ENCODE results near the gene CTNNA2. TPM values are rescaled to one million over a fixed set of nuclear protein-coding genes. Genes with fewer than 3 reads are reported as not detected.

CTNNA2 gene
- total RNA-seq, 1 donor from 2014 or later: 2.9 TPM

GRCh38 chr2:80530442-80531064 is 1017.7 kb downstream of the CTNNA2 start:
- H3K4me1 Mint-ChIP-seq: no peaks in the 10 kb centered on the region
- TF ChIP-seq CTCF (conservative IDR thresholded peaks at IDR 0.05): no peak
- no peak overlapping the region for H3K27ac Mint-ChIP-seq (ENCODE audit: unreplicated experiment)

DNA sequence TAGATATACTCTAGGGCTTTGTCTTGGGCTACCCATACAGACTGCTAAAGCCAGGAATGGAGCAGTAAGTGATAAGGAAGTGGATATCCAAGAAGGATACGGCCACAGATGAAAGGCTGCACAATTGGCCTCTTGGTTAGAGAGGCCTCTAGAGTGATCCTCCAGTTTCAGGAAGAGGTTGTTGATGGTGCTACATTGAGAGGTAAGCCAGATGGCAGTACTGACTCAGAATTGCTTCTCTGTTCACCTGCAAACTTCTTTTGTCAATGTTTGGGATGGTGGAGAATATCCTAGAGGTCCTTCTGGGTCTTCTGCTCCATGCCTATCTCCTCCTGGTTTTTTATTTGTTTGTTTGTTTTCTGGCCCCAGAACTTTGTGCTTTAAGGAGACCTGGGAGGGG is 1018.5 kb downstream of the CTNNA2 start:
- Mint-ChIP-seq H3K27ac (ENCODE audit: unreplicated experiment) (no peak overlapping the region), H3K9me3 (peaks cover 5% of the 10 kb centered on the region), H3K27me3 (ENCODE audit: low read depth) (no peaks in the 10 kb centered on the region), H3K4me1 (no peaks in the 10 kb centered on the region), H3K36me3 (ENCODE audit: low read depth) (no peaks in the 10 kb centered on the region), H3K4me3 (no peak overlapping the region)
- no peak for DNase-seq (ENCODE audit: low read depth, low spot score)
- no peak for TF ChIP-seq CTCF (conservative IDR thresholded peaks at IDR 0.05)

More at GRCh38 chr2:80530442-80531064, 1017.7 kb downstream of the CTNNA2 start:
- Mint-ChIP-seq H3K36me3 (ENCODE audit: low read depth) (no peaks in the 10 kb centered on the region), H3K9me3 (peaks cover 5% of the 10 kb centered on the region), H3K27me3 (ENCODE audit: low read depth) (no peaks in the 10 kb centered on the region), H3K4me3 (no peak overlapping the region)
- DNase-seq (ENCODE audit: low read depth, low spot score): no peak

GRCh38 chr2:80545420-80546210 is 1032.8 kb downstream of the CTNNA2 start:
- no peak for DNase-seq (ENCODE audit: low read depth, low spot score)
- Mint-ChIP-seq H3K27ac (ENCODE audit: unreplicated experiment) (no peak overlapping the region), H3K27me3 (ENCODE audit: low read depth) (no peaks in the 10 kb centered on the region), H3K36me3 (ENCODE audit: low read depth) (no peaks in the 10 kb centered on the region), H3K4me1 (peaks cover 11% of the 10 kb centered on the region), H3K4me3 (no peak overlapping the region), H3K9me3 (no peaks in the 10 kb centered on the region)
- no peak for TF ChIP-seq CTCF (conservative IDR thresholded peaks at IDR 0.05)

DNA sequence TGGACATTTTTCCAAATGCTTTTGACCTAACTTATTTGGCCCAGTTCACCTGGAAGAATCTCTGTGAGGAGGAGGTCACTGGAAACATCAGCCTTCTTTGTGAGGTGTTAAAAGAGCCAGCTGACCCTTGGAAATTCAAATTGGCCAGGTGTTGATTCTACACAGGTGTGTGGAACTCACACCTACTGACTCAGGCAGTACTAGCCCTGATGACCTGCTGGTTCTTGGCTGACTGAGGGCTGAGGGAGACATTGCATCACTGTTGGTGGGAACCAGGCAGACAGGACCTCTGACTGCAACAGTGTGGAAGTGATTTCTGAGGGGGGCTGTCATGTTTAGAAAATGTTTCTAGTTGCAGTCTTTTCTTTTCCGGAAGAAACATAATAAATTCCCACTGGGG is 1033.9 kb downstream of the CTNNA2 start:
- Mint-ChIP-seq H3K36me3 (ENCODE audit: low read depth) (no peaks in the 10 kb centered on the region), H3K27me3 (ENCODE audit: low read depth) (no peaks in the 10 kb centered on the region), H3K4me1 (peaks cover 11% of the 10 kb centered on the region), H3K4me3 (no peak overlapping the region), H3K9me3 (peaks cover 2% of the 10 kb centered on the region), H3K27ac (ENCODE audit: unreplicated experiment) (no peak overlapping the region)
- no peak for DNase-seq (ENCODE audit: low read depth, low spot score)
- TF ChIP-seq CTCF (conservative IDR thresholded peaks at IDR 0.05): no peak

DNA sequence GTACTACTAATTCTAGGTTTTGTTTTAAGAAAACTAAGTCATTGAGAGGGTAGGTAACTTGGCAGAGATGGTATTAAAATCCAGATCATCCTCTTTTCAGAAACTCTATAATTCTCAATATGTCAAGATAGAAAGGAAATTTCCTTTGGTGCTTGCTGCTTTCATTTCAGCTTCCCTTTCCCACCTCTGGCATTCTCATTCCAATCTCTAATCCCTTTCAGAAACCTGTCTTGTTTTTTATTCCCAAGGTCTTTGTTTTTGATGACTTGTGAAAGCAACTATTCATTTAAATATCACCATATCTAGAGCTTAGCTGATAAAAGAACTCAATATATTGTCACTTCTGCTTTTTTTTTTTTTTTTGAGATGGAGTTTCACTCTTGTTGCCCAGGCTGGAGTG is 1034.5 kb downstream of the CTNNA2 start:
- H3K9me3 Mint-ChIP-seq: peaks cover 3% of the 10 kb centered on the region
- TF ChIP-seq CTCF (conservative IDR thresholded peaks at IDR 0.05): no peak
- DNase-seq (ENCODE audit: low read depth, low spot score): no peak
- no peak overlapping the region for H3K27ac Mint-ChIP-seq (ENCODE audit: unreplicated experiment)
- H3K36me3 Mint-ChIP-seq (ENCODE audit: low read depth): no peaks in the 10 kb centered on the region
- H3K27me3 Mint-ChIP-seq (ENCODE audit: low read depth): no peaks in the 10 kb centered on the region
- no peak overlapping the region for H3K4me3 Mint-ChIP-seq
- peaks cover 11% of the 10 kb centered on the region for H3K4me1 Mint-ChIP-seq
